Measurements from ENCODE around the gene ANKFY1.

ANKFY1 gene

DNA sequence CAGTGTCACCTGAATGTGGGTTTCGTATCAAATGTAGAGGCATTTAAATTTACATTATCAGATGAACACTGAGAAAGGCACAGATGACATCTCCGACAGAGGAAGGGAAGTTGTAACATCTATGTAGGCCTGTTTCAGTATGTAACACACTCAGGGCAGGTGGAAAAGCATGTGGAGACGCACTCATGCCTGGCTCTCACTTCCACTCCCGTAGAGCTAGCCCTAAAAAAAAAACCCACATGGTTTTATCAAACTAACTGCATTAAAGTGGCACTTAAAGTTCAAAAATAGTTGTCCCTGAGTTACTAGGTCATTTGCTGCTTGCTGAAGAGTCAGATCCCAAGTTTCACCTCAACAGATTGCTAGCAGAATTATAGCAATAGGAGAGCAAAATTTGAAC lies 6.1 kb upstream of the ANKFY1 start:
- CTCF ChIA-PET = interaction anchor here (0.6 kb wide), 1 partner anchor 356 kb away, joined by 8 read pairs; no protein-coding TSS in a partner anchor

DNA sequence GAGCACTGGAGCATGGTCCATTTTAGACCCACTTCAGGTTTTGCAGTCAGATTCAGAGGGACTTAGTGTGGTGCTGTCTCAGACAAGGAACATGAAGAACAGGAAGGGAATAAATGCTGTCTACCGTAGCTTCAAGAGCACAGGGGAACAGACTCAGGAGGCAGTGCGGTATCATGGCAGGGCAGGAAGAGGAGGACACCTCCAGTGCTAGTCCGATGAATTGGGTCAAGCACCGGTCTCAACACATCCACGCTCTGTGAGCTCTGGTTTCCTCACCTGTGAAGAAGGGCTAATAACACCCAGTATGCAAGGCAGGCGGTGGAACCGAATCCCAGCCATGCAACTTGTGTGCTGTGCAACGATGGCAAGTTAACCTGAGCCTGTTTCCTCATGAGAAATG lies 3.6 kb upstream of the ANKFY1 start:
- Histone ChIP-seq H3K4me3 (ENCODE audit: low read depth, low read length) (no peak overlapping the region), H3K36me3 (ENCODE audit: control insufficient read depth in 2 of 2, insufficient read depth in 1 of 2, low read length in 2 of 2) (peaks cover 6 to 48% of the 10 kb centered on the region in 2 experiments; a peak in 2 of 3 replicates), H3K27ac (ENCODE audit: extremely low read depth, low read depth, low read length) (no peak overlapping the region), H3K4me1 (ENCODE audit: control insufficient read depth, insufficient read depth, low read length) (peaks cover 4% of the 10 kb centered on the region; the same call in 1 of the 2 replicates), H3K9me3 (ENCODE audit: control insufficient read depth, insufficient read depth, low read depth, low read length) (no peaks in the 10 kb centered on the region)
- ChIA-PET CTCF (interaction anchor here (1.0 to 2.0 kb wide), 4 partner anchors 18 to 52 kb away, joined by 3 to 12 read pairs (median 4); no protein-coding TSS in a partner anchor), POLR2A (no interaction called here)
- TF ChIP-seq OVOL3 (tag by site-specific recombination; IDR thresholded peaks at IDR 0.05) (no peak), ZSCAN16 (tag by site-specific recombination; IDR thresholded peaks at IDR 0.05) (no peak), ZNF707 (tag by site-specific recombination; IDR thresholded peaks at IDR 0.05) (no peak), SCRT2 (tag by site-specific recombination; IDR thresholded peaks at IDR 0.05) (no peak), ZNF114 (tag by site-specific recombination; IDR thresholded peaks at IDR 0.05) (no peak), SP3 (tag by site-specific recombination; IDR thresholded peaks at IDR 0.05) (no peak)
- TF ChIP-seq, protein P1, sequence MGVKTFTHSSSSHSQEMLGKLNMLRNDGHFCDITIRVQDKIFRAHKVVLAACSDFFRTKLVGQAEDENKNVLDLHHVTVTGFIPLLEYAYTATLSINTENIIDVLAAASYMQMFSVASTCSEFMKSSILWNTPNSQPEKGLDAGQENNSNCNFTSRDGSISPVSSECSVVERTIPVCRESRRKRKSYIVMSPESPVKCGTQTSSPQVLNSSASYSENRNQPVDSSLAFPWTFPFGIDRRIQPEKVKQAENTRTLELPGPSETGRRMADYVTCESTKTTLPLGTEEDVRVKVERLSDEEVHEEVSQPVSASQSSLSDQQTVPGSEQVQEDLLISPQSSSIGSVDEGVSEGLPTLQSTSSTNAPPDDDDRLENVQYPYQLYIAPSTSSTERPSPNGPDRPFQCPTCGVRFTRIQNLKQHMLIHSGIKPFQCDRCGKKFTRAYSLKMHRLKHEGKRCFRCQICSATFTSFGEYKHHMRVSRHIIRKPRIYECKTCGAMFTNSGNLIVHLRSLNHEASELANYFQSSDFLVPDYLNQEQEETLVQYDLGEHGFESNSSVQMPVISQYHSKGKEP (tag by site-specific recombination; IDR thresholded peaks at IDR 0.05) = no peak
- TF ChIP-seq, protein P2, sequence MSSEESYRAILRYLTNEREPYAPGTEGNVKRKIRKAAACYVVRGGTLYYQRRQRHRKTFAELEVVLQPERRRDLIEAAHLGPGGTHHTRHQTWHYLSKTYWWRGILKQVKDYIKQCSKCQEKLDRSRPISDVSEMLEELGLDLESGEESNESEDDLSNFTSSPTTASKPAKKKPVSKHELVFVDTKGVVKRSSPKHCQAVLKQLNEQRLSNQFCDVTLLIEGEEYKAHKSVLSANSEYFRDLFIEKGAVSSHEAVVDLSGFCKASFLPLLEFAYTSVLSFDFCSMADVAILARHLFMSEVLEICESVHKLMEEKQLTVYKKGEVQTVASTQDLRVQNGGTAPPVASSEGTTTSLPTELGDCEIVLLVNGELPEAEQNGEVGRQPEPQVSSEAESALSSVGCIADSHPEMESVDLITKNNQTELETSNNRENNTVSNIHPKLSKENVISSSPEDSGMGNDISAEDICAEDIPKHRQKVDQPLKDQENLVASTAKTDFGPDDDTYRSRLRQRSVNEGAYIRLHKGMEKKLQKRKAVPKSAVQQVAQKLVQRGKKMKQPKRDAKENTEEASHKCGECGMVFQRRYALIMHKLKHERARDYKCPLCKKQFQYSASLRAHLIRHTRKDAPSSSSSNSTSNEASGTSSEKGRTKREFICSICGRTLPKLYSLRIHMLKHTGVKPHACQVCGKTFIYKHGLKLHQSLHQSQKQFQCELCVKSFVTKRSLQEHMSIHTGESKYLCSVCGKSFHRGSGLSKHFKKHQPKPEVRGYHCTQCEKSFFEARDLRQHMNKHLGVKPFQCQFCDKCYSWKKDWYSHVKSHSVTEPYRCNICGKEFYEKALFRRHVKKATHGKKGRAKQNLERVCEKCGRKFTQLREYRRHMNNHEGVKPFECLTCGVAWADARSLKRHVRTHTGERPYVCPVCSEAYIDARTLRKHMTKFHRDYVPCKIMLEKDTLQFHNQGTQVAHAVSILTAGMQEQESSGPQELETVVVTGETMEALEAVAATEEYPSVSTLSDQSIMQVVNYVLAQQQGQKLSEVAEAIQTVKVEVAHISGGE (tag by site-specific recombination; conservative IDR thresholded peaks at IDR 0.05; ENCODE audit: low read depth) = no peak

More for the DNA sequence above, 6.1 kb upstream of the ANKFY1 start:
- H3K4me1 ChIP-seq (ENCODE audit: control insufficient read depth, insufficient read depth, low read length) = no peaks in the 10 kb centered on the region
- POLR2A ChIA-PET = no interaction called here
- TF ChIP-seq, protein P3, sequence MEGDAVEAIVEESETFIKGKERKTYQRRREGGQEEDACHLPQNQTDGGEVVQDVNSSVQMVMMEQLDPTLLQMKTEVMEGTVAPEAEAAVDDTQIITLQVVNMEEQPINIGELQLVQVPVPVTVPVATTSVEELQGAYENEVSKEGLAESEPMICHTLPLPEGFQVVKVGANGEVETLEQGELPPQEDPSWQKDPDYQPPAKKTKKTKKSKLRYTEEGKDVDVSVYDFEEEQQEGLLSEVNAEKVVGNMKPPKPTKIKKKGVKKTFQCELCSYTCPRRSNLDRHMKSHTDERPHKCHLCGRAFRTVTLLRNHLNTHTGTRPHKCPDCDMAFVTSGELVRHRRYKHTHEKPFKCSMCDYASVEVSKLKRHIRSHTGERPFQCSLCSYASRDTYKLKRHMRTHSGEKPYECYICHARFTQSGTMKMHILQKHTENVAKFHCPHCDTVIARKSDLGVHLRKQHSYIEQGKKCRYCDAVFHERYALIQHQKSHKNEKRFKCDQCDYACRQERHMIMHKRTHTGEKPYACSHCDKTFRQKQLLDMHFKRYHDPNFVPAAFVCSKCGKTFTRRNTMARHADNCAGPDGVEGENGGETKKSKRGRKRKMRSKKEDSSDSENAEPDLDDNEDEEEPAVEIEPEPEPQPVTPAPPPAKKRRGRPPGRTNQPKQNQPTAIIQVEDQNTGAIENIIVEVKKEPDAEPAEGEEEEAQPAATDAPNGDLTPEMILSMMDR (tag by site-specific recombination; IDR thresholded peaks at IDR 0.05) = no peak
- no peak for TF ChIP-seq ZNF140 (tag by site-specific recombination; IDR thresholded peaks at IDR 0.05)
- no peak for TF ChIP-seq ZNF777 (tag by site-specific recombination; IDR thresholded peaks at IDR 0.05; ENCODE audit: borderline replicate concordance)
- no peak for TF ChIP-seq ZNF600 (tag by site-specific recombination; IDR thresholded peaks at IDR 0.05)
- TF ChIP-seq, protein P4, sequence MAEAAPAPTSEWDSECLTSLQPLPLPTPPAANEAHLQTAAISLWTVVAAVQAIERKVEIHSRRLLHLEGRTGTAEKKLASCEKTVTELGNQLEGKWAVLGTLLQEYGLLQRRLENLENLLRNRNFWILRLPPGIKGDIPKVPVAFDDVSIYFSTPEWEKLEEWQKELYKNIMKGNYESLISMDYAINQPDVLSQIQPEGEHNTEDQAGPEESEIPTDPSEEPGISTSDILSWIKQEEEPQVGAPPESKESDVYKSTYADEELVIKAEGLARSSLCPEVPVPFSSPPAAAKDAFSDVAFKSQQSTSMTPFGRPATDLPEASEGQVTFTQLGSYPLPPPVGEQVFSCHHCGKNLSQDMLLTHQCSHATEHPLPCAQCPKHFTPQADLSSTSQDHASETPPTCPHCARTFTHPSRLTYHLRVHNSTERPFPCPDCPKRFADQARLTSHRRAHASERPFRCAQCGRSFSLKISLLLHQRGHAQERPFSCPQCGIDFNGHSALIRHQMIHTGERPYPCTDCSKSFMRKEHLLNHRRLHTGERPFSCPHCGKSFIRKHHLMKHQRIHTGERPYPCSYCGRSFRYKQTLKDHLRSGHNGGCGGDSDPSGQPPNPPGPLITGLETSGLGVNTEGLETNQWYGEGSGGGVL (tag by site-specific recombination; IDR thresholded peaks at IDR 0.05) = no peak
- TF ChIP-seq YY1 (tag by site-specific recombination; IDR thresholded peaks at IDR 0.05) = no peak
- TF ChIP-seq, protein P5, sequence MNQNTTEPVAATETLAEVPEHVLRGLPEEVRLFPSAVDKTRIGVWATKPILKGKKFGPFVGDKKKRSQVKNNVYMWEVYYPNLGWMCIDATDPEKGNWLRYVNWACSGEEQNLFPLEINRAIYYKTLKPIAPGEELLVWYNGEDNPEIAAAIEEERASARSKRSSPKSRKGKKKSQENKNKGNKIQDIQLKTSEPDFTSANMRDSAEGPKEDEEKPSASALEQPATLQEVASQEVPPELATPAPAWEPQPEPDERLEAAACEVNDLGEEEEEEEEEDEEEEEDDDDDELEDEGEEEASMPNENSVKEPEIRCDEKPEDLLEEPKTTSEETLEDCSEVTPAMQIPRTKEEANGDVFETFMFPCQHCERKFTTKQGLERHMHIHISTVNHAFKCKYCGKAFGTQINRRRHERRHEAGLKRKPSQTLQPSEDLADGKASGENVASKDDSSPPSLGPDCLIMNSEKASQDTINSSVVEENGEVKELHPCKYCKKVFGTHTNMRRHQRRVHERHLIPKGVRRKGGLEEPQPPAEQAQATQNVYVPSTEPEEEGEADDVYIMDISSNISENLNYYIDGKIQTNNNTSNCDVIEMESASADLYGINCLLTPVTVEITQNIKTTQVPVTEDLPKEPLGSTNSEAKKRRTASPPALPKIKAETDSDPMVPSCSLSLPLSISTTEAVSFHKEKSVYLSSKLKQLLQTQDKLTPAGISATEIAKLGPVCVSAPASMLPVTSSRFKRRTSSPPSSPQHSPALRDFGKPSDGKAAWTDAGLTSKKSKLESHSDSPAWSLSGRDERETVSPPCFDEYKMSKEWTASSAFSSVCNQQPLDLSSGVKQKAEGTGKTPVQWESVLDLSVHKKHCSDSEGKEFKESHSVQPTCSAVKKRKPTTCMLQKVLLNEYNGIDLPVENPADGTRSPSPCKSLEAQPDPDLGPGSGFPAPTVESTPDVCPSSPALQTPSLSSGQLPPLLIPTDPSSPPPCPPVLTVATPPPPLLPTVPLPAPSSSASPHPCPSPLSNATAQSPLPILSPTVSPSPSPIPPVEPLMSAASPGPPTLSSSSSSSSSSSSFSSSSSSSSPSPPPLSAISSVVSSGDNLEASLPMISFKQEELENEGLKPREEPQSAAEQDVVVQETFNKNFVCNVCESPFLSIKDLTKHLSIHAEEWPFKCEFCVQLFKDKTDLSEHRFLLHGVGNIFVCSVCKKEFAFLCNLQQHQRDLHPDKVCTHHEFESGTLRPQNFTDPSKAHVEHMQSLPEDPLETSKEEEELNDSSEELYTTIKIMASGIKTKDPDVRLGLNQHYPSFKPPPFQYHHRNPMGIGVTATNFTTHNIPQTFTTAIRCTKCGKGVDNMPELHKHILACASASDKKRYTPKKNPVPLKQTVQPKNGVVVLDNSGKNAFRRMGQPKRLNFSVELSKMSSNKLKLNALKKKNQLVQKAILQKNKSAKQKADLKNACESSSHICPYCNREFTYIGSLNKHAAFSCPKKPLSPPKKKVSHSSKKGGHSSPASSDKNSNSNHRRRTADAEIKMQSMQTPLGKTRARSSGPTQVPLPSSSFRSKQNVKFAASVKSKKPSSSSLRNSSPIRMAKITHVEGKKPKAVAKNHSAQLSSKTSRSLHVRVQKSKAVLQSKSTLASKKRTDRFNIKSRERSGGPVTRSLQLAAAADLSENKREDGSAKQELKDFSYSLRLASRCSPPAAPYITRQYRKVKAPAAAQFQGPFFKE (tag by site-specific recombination; IDR thresholded peaks at IDR 0.05; ENCODE audit: borderline replicate concordance) = no peak
- TF ChIP-seq BCL11A (tag by site-specific recombination; IDR thresholded peaks at IDR 0.05; ENCODE audit: low read depth) = no peak
- TF ChIP-seq ZNF239 (tag by site-specific recombination; IDR thresholded peaks at IDR 0.05) = no peak
- no peak for TF ChIP-seq YY2 (tag by site-specific recombination; IDR thresholded peaks at IDR 0.05)
- TF ChIP-seq MEIS1 (CRISPR knock-in tag; IDR thresholded peaks at IDR 0.05; ENCODE audit: borderline replicate concordance) = no peak
- TF ChIP-seq TRIM28 (IDR thresholded peaks at IDR 0.05; ENCODE audit: borderline replicate concordance, low read length) = no peak
- TF ChIP-seq ZNF610 (tag by site-specific recombination; IDR thresholded peaks at IDR 0.05; ENCODE audit: borderline replicate concordance) = no peak
- H3K9me3 ChIP-seq (ENCODE audit: control insufficient read depth, insufficient read depth, low read depth, low read length) = no peaks in the 10 kb centered on the region
- H3K4me3 ChIP-seq (ENCODE audit: low read depth, low read length) = no peak overlapping the region
- H3K27ac ChIP-seq (ENCODE audit: extremely low read depth, low read depth, low read length) = no peak overlapping the region
- H3K36me3 ChIP-seq (ENCODE audit: control insufficient read depth in 2 of 2, insufficient read depth in 1 of 2, low read length in 2 of 2) = peaks cover 11 to 57% of the 10 kb centered on the region in 2 experiments; a peak in 2 of 3 replicates

Data from HEK293 (cell line).